Kidney (tissue), 14 donors: ENCODE results near the gene CALML5. TPM values are rescaled to one million over a fixed set of nuclear protein-coding genes. Genes with fewer than 3 reads are reported as not detected.

Experiments
- DNase-seq, 5 donors: peaks; one replicate each; pipeline ENCODE4 v3.0.0-alpha.2; 2013 to 2020
- FAIRE-seq: peaks from 2 replicates; lab custom pipeline; 2012; peaks lifted over from hg19 to GRCh38; lab: Jason Lieb, UNC
- H3K27ac ChIP-seq, 2 donors: one replicate each; pipeline ENCODE4 v1.7.0; 2013; ENCODE audit warnings: low read depth in 2 of 2, low read length in 2 of 2, inconsistent platforms in 1 of 2
- H3K27me3 ChIP-seq: one replicate; pipeline ENCODE4 v1.7.1; 2013; ENCODE audit warnings: low read length, inconsistent platforms; ENCODE audit not compliant: control insufficient read depth, insufficient read depth
- H3K36me3 ChIP-seq, 3 donors: one replicate each; pipeline versions ENCODE4 v1.7.0 to v1.7.1; 2013; ENCODE audit warnings: low read length in 3 of 3, control low read depth in 1 of 3, inconsistent platforms in 1 of 3; ENCODE audit not compliant: insufficient read depth in 3 of 3, control insufficient read depth in 2 of 3
- H3K4me1 ChIP-seq, 3 donors: one replicate each; pipeline versions ENCODE4 v1.7.0 to v1.7.1; 2013; ENCODE audit warnings: low read length in 3 of 3, inconsistent platforms in 1 of 3, low read depth in 1 of 3; ENCODE audit not compliant: control insufficient read depth in 2 of 3, insufficient read depth in 2 of 3
- H3K4me3 ChIP-seq, 3 donors: one replicate each; pipeline versions ENCODE4 v1.7.0 to v1.8.1; 2013; ENCODE audit warnings: low read length in 3 of 3, control low read depth in 1 of 3, inconsistent platforms in 1 of 3
- H3K9ac ChIP-seq, 3 donors: one replicate each; pipeline versions ENCODE4 v1.7.0 to v1.7.1; 2013; ENCODE audit warnings: low read length in 3 of 3, control low read depth in 1 of 3, inconsistent platforms in 1 of 3
- H3K9me3 ChIP-seq, 3 donors: one replicate each; pipeline versions ENCODE4 v1.7.0 to v1.7.1; 2013; ENCODE audit warnings: low read length in 3 of 3, control low read depth in 1 of 3, inconsistent platforms in 1 of 3; ENCODE audit not compliant: control insufficient read depth in 2 of 3, insufficient read depth in 1 of 3
- intact Hi-C: fragments of 100-400 bp; cut with DNase I; formaldehyde crosslinking; loops from one replicate; pipeline ENCODE4 v1.11.1; 2022
- polyA plus RNA-seq: library from polyadenylated mRNA; stranded (reverse); fragments of 350-450 nt; fragmentation: Illumina TruSeq; extraction: RNeasy Lipid Tissue Mini Kit (QIAGEN cat#74804); gene quantifications from one replicate; pipeline ENCODE4 v1.2.3, GENCODE V29; 2014; ENCODE audit warnings: low read depth, low replicate concordance; ENCODE audit not compliant: insufficient read depth
- total RNA-seq: library from RNA; stranded (reverse); fragmentation: NEBNext Ultra II Directional; extraction: Animal tissue kit (Norgen Biotek cat#: 25700); gene quantifications from one replicate; pipeline ENCODE4 v1.2.1, GENCODE V29; 2021
- TF ChIP-seq, protein P1 (sequence below): IDR thresholded peaks from 3 replicates; pipeline ENCODE4 v1.5.1; 2012; ENCODE audit warnings: mild to moderate bottlenecking, moderate library complexity, borderline replicate concordance; ENCODE audit not compliant: insufficient read depth; ENCODE audit errors: extremely low read depth
- donor health status: control.
- donor health status: control.
- donor health status: control.
- donor health status: control.
- donor health status: control.
- donor health status: DM: yes; HTN: yes; CAD: no.
- donor health status: Normal renal cell carcinoma (clear cell type).

Gene CALML5
- total and polyA plus RNA-seq, 2 donors from 2014 or later, result not detected

DNA sequence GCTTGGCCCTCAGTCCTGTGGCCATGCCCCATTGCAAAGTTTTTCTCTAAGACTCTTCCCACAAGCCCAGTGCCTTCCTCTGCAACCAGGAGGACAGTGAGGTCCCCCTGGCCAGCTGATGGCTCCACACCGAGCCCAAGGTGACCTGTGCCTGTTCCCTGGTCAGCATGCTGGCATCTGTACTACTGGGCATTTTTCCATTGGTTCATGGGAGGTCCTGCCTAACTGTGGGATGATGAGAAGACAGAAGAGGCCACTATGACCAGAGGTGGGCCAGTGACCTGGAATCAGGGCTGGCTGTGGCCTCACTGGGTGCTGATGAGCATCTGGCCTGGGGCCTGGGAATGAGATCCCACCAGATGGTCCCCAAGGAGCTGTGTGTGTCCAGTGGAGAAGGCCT is 45.6 kb upstream of the CALML5 start:
- Histone ChIP-seq H3K4me3 (no peak overlapping the region), H3K9ac (no peak overlapping the region), H3K27ac (no peak overlapping the region), H3K36me3 (no peaks in the 10 kb centered on the region), H3K4me1 (peaks cover 0 to 17% (median 7%) of the 10 kb centered on the region in 3 donors), H3K9me3 (peaks cover 0 to 7% (median 0%) of the 10 kb centered on the region in 3 donors), H3K27me3 (no peaks in the 10 kb centered on the region)
- intact Hi-C loops, result no loop called here
- DNase-seq (peak in 1 of 5 donors; percentile 22), FAIRE-seq (no peak)
- TF ChIP-seq, protein P1, sequence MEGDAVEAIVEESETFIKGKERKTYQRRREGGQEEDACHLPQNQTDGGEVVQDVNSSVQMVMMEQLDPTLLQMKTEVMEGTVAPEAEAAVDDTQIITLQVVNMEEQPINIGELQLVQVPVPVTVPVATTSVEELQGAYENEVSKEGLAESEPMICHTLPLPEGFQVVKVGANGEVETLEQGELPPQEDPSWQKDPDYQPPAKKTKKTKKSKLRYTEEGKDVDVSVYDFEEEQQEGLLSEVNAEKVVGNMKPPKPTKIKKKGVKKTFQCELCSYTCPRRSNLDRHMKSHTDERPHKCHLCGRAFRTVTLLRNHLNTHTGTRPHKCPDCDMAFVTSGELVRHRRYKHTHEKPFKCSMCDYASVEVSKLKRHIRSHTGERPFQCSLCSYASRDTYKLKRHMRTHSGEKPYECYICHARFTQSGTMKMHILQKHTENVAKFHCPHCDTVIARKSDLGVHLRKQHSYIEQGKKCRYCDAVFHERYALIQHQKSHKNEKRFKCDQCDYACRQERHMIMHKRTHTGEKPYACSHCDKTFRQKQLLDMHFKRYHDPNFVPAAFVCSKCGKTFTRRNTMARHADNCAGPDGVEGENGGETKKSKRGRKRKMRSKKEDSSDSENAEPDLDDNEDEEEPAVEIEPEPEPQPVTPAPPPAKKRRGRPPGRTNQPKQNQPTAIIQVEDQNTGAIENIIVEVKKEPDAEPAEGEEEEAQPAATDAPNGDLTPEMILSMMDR, result no peak

DNA sequence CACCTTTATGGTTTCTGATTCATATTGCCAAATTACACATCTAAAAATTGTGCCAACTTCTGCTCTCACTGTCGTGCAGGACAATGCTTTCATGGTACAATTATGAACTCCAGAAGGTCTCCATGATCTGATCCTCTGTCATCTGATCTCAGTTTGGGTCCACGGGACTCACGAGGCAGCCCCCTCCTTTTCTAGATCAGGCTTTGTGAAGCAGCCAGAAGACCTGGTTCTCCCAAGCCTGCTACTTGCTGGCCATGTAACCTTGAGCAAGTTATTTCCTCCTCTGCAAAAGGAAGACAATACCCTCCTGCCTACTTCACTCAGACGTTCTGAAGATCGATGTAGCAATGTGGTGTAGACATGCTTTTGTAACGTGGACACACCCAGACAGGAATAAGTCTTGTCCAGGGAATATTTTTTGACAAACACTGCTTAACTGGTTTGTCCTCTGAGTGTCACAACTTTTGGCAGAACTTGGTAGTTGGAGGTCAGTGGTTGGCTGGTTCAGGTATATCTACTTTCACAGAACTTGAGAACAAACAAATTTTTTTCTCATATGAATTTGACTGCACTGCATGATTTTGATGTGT is 44.9 kb upstream of the CALML5 start:
- Histone ChIP-seq H3K9ac (no peak overlapping the region), H3K4me1 (peaks cover 0 to 17% (median 7%) of the 10 kb centered on the region in 3 donors)
- no peak for FAIRE-seq

DNA sequence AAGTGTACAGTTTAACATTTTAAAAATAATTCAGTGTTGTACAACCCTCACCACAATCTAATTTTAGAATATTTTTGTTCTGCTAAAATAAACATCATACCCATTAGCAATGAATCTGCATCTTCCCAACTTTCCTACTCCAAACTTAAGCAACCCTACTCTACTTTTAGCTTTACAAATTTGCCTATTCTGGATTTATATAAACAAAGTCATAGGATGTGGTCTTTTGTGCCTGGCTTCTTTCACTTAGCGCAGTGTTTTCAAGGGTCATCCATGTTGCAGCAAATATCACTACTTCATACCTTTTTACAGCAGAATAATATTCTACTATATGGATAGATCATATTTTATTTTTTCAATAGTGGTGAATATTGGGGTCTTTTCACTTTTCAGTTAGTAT is 44.3 kb upstream of the CALML5 start:
- intact Hi-C loops, result no loop called here
- Histone ChIP-seq H3K4me1 (peaks cover 0 to 14% (median 5%) of the 10 kb centered on the region in 3 donors), H3K4me3 (no peak overlapping the region), H3K36me3 (no peaks in the 10 kb centered on the region), H3K9ac (no peak overlapping the region), H3K27ac (no peak overlapping the region), H3K9me3 (peaks cover 0 to 7% (median 0%) of the 10 kb centered on the region in 3 donors), H3K27me3 (no peaks in the 10 kb centered on the region)
- DNase-seq (no peak), FAIRE-seq (no peak)
- TF ChIP-seq, protein P1, result no peak

More for the DNA sequence above, 44.9 kb upstream of the CALML5 start:
- TF ChIP-seq, protein P1, result no peak
- peak in 1 of 5 donors; percentile 14 for DNase-seq
- H3K27ac ChIP-seq, result no peak overlapping the region
- H3K36me3 ChIP-seq, result no peaks in the 10 kb centered on the region
- H3K27me3 ChIP-seq, result no peaks in the 10 kb centered on the region
- intact Hi-C loops, result no loop called here
- no peak overlapping the region for H3K4me3 ChIP-seq
- peaks cover 0 to 7% (median 0%) of the 10 kb centered on the region in 3 donors for H3K9me3 ChIP-seq
